Measurements from ENCODE around the gene NEBL.

Gene NEBL

DNA sequence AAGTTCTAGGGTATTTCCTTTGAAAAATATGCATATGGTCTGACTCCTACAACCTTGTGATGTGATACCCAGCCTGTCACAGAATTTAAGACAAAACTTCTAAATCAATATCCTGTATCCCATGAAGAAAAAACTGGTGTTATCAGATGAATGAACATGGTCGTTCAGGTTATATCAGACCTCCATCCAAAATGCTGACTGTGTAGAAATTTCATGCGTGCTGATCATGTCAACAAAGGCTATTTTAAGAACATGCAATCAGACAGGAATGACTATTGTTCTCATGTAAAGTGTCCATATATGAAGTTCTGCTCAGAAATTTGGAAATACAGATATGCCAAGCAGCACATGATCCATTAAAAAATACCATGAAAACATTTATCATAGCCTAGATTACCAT lies 62.3 kb downstream of the NEBL start:
- Histone ChIP-seq H3K27ac (no peak overlapping the region), H2AFZ (no peak overlapping the region), H3K4me2 (ENCODE audit: low read length) (no peak overlapping the region), H3K4me3 (ENCODE audit: low read depth, low read length) (no peak overlapping the region), H3K9ac (no peak overlapping the region), H3K9me3 (ENCODE audit: control insufficient read depth, low read length) (no peaks in the 10 kb centered on the region), H3K4me1 (peaks cover 3% of the 10 kb centered on the region), H3K36me3 (ENCODE audit: control insufficient read depth, insufficient read depth, low read length) (no peaks in the 10 kb centered on the region), H3K79me2 (no peaks in the 10 kb centered on the region), H3K27me3 (ENCODE audit: control insufficient read depth, insufficient read depth, low read length) (no peaks in the 10 kb centered on the region)
- TF ChIP-seq CTCF (IDR thresholded peaks at IDR 0.05): no peak

GRCh38 chr10:20822825-20823224 lies 74.3 kb downstream of the NEBL start:
- Histone ChIP-seq H3K36me3 (ENCODE audit: control insufficient read depth, insufficient read depth, low read length) (no peaks in the 10 kb centered on the region), H2AFZ (no peak overlapping the region), H3K27me3 (ENCODE audit: control insufficient read depth, insufficient read depth, low read length) (no peaks in the 10 kb centered on the region), H3K9ac (no peak overlapping the region), H3K4me1 (no peaks in the 10 kb centered on the region), H3K9me3 (ENCODE audit: control insufficient read depth, low read length) (no peaks in the 10 kb centered on the region), H3K79me2 (no peaks in the 10 kb centered on the region), H3K4me3 (ENCODE audit: low read depth, low read length) (no peak overlapping the region), H3K27ac (no peak overlapping the region), H3K4me2 (ENCODE audit: low read length) (no peak overlapping the region)
- TF ChIP-seq CTCF (IDR thresholded peaks at IDR 0.05): no peak

DNA sequence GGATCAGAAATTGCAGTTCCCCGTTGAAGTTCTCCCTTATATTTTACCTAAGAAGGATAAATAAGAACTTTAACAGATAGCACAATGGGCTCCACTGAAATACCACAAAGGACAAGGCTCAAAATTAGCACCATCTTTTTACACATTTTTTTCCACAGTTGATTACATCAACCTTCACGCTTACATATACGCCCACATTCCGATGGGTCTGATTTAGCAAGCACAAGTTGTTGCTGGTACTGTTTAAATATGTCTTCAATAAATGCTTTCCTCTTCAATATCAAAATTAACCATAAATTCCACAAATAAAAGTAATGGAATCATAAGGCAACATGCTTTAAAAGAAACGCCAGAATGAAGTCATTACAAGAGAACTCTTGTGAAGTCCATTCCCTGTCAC lies 79.5 kb downstream of the NEBL start:
- Histone ChIP-seq H3K79me2 (no peaks in the 10 kb centered on the region), H3K36me3 (ENCODE audit: control insufficient read depth, insufficient read depth, low read length) (no peaks in the 10 kb centered on the region), H3K4me3 (ENCODE audit: low read depth, low read length) (no peak overlapping the region), H3K27ac (no peak overlapping the region), H3K4me2 (ENCODE audit: low read length) (no peak overlapping the region), H3K27me3 (ENCODE audit: control insufficient read depth, insufficient read depth, low read length) (no peaks in the 10 kb centered on the region), H2AFZ (no peak overlapping the region), H3K9me3 (ENCODE audit: control insufficient read depth, low read length) (no peaks in the 10 kb centered on the region), H3K4me1 (no peaks in the 10 kb centered on the region), H3K9ac (no peak overlapping the region)
- TF ChIP-seq CTCF (IDR thresholded peaks at IDR 0.05): no peak

GRCh38 chr10:20817116-20817515 lies 80.0 kb downstream of the NEBL start:
- H3K27ac ChIP-seq: no peak overlapping the region
- no peak overlapping the region for H3K4me2 ChIP-seq (ENCODE audit: low read length)
- no peak overlapping the region for H3K4me3 ChIP-seq (ENCODE audit: low read depth, low read length)
- H3K9ac ChIP-seq: no peak overlapping the region
- no peaks in the 10 kb centered on the region for H3K4me1 ChIP-seq
- no peaks in the 10 kb centered on the region for H3K27me3 ChIP-seq (ENCODE audit: control insufficient read depth, insufficient read depth, low read length)
- no peaks in the 10 kb centered on the region for H3K36me3 ChIP-seq (ENCODE audit: control insufficient read depth, insufficient read depth, low read length)
- no peak overlapping the region for H2AFZ ChIP-seq
- no peak for TF ChIP-seq CTCF (IDR thresholded peaks at IDR 0.05)
- H3K9me3 ChIP-seq (ENCODE audit: control insufficient read depth, low read length): no peaks in the 10 kb centered on the region
- H3K79me2 ChIP-seq: no peaks in the 10 kb centered on the region

GRCh38 chr10:20814116-20814515 lies 83.0 kb downstream of the NEBL start:
- H3K4me2 ChIP-seq (ENCODE audit: low read length): no peak overlapping the region
- H3K36me3 ChIP-seq (ENCODE audit: control insufficient read depth, insufficient read depth, low read length): no peaks in the 10 kb centered on the region
- H3K9ac ChIP-seq: no peak overlapping the region
- H3K4me1 ChIP-seq: no peaks in the 10 kb centered on the region
- no peak for TF ChIP-seq CTCF (IDR thresholded peaks at IDR 0.05)
- no peak overlapping the region for H2AFZ ChIP-seq
- no peaks in the 10 kb centered on the region for H3K9me3 ChIP-seq (ENCODE audit: control insufficient read depth, low read length)
- no peaks in the 10 kb centered on the region for H3K27me3 ChIP-seq (ENCODE audit: control insufficient read depth, insufficient read depth, low read length)
- no peak overlapping the region for H3K27ac ChIP-seq
- H3K4me3 ChIP-seq (ENCODE audit: low read depth, low read length): no peak overlapping the region
- H3K79me2 ChIP-seq: no peaks in the 10 kb centered on the region

Data from parathyroid adenoma (tissue), 2 donors.